NOMO-1 treated with DMSO at 0.1 percent for 48 hours (cell line): Measurements from ENCODE around the gene HYOU1.
A peak's percentile ranks its signal among the peaks of the same experiment; 100 is the strongest.
"Not testable (repeated sequence)": the region's sequence is repeated elsewhere in the genome, so short reads cannot be mapped to it uniquely, and the experiment has no call there.

ENCODE experiments used
- DNase-seq: peaks from one replicate; lab custom pipeline; 2025; ENCODE audit not compliant: unreplicated experiment; lab: John Stamatoyannopoulos, UW

Gene HYOU1

DNA sequence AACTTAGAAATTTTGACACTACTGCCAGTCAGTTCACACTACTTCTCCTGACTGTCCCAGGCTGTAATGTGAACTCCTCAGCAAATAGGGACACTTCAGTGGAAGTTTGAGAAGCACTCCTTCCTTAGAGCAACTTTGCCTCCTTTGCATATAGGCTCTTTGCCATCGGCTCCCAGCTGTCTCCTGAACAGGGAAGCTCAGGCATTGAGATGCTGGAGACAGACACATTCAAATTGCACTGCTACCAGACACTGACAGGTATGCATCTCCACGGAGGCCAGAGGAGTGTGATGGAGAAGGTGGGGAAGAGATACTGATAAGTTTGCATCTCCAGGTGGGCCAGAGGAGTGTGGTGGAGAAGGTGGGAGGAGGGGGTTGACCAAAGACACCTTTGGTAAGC lies 37.0 kb downstream of the HYOU1 start:
- no peak for DNase-seq

DNA sequence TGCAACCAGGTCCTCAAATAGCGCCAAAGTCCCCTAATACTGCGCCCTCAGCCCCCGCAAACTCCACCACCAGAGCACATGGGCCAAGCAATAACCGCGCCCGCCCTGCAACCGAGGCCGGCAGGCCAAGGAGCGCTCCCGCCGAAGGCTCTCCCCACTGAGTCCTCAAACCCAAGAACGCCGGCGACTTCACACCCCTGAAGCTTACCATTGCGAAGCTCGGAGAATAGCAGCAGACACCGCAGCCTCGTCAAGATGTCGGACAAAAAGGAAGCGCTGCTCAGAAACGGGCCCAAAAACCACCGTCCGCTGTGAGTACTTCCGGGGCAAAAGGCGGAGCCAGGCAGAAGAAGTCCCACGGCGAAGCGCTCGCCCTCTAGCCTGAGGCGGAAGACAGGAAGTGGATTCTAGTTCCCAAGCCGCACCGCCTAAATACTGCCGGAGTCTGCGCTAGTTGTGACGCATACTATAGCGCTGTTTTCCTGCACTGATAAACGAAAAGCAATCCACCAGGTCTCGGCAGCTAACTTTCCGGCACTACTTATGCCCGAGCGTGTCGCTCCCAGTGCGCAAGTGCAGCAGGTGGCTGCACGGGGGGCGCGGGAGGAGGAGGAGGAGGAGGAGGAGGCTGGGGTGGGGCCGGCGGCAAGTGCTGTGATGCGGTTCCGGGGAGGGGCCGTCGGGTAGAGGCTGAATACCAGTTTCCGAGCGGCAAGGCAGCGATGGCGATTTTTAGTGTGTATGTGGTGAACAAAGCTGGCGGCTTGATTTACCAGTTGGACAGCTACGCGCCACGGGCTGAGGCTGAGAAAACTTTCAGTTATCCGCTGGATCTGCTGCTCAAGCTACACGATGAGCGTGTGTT lies 38.7 kb downstream of the HYOU1 start, which contains the start of the genes RPS25 and TRAPPC4:
TSS of gene RPS25 (minus strand) at position 270 of the 865 bp plus-strand sequence. CDS start at position 211, 59 bp downstream.
TSS of gene TRAPPC4 (plus strand) at position 693 of the 865 bp plus-strand sequence. CDS start at position 723, 30 bp downstream.
- DNase-seq: peak; percentile 98

DNA sequence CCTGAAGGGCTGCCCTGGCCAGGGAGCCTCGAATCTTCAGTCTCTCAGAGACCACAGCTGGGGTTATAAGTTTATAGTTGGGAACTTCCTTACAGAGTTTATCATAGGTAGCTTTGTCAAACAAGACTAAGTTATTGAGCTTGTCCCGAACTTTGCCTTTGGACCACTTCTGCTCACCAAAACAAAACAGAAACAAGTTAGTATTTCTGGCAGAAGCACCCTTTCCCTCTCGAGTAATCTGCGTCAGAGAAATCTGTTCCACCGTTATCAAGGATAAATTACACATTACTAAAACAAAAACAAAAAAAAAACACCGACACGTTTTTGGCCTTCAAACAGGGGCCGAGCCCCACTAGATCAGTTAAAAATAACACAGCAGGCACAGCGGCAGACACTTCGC lies 39.6 kb downstream of the HYOU1 start:
- DNase-seq: not testable (repeated sequence)

DNA sequence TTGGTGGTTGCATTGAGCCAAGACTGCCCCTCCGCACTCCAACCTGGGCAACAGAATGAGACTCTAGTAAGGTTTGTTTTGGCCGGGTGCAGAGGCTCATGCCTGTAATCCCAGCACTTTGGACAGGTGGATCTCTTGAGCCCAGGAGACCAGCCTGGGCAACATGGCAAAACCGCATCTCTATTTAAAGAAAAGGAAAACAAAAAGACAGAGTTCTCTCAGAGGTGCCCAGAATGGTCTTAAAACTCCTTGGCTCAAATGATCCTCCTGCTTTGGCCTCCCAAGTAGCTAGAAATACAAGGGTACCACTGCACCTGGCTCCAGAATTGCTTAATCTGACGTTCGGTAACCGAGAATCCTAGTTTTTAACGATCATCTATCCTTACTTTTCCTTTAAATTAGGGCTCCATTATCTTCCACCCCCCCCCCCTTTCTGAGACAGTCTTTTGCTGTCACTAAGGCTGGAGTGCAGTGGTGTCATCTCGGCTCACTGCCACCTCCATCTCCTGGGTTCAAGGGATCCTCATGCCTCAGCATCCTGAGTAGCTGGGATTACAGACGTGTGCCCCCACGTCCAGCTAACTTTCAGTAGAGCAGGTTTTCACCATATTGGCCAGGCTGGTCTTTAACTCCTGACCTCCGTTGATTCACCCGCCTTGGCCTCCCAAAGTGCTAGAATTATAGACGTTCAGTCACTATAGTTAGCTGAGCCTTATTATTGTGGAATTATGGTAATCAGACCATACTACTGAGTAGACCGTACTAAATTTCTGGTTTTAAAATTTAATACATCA lies 40.6 kb downstream of the HYOU1 start:
- no peak for DNase-seq

DNA sequence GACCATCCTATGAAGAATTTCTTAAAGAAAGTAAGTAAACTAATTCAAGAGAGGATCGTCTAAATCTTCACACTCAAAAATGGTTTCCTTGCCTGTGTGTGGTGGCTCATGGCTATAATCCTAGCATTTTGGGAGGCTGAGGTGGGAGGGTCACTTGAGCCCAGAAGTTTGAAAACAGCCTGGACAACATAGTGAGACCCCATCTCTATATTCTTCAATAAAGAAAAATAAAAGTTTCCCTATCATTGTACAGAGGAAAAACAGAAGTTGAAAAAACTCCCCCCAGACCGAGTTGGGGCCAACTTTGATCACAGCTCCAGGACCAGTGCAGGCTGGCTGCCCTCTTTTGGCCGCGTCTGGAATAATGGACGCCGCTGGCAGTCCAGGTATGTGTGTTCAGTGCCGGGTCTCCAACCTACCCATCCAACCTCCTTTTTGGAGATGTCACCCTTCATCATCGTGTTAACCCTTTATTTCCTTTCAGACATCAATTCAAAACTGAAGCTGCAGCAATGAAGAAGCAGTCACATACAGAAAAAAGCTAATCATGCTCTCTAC lies 41.9 kb downstream of the HYOU1 start:
- no peak for DNase-seq

DNA sequence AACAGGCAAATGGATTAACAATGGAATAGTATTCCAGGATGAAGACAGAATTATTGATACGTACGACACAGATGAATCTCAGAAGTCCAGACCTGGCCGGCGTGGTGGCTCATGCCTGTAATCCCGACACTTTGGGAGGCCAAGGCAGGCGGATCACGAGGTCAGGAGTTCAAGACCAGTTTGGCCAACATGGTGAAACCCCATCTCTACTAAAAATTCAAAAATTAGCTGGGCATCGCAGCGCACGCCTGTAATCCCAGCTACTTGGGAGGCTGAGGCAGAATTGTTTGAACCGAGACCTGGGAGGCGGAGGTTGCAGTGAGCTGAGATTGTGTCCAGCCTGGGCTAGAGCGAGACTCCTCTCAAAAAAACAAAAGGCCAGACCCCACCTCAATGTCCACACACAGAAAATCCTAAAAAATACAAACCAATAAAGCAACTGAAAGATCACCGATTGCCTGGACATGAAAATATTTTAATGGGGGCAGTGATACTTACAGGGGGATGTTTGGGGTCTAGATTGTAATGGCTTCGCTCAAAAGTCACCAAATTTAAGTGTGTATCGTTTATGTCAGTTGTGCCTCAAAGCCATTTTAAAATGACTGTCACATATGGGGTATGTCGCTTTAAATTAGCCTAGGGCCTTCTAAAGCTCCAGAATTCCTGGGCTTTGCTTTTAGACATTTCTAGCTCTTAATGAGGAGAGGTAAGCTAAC lies 42.6 kb downstream of the HYOU1 start:
- DNase-seq: no peak

DNA sequence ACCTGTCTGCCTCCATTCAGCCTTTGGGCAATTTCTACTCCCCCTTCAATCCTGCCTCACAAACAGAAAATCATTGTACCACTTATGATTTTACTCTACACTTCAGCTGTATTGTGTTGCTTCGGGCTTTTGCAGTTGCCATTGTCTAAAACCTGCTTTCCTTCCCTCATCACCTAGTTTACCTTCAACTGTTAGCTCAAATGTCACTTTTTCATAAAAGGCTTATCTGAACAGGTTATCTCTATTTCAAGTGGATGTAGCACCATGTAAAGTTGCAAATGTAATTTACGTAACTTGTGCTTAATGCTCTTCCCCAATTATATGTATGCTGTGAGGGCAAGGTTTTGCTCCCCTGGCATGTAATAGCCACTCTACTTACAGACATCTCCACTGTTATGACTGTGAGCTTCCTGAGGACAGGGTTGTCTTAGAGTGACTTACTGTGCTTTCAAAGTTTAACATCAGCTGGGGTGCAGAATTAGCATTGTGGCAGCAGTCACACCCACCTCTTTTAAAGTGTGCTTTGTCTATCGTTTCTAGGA lies 44.3 kb downstream of the HYOU1 start:
- DNase-seq: no peak

DNA sequence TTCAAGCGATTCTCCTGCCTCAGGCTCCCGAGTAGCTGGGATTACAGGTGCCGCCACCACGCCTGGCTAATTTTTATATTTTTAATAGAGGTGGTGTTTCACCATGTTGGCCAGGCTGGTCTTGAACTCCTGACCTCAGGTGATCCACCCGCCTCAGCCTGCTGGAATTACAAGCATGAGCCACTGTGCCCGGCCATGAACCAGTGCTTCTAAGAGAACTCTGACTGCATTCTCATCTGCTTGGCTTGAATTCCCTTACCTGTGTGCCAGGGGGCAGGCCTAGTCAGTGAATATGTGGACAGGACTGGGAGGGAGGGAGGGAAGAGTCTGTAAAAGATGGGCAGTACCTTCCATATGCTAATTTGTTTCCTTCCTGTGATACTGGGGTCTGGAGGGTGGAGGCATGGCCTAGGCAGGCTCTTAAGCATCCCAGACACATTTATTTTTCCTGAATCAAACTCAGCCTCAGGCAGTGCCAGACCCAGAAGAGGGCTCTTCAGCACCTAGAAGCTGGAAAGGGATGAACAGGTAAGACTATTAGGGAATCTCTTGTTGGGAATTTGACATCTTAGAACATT lies 45.4 kb downstream of the HYOU1 start:
- DNase-seq: no peak

DNA sequence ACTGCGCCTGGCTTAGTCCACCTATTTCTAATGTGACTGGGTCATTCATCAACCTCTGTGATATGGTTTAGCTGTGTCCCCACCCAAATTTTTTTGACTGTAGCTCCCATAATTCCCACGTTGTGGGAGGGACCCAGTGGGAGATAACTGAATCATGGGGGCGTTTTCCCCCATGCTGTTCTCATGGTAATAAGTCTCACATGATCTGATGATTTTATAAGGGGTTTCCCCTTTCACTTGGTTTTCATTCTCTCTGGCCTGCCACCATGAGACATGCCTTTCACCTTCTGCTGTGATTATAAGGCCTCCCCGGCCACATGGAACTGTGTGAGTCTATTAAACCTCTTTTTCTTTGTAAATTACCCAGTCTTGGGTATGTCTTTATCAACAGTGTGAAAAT lies 50.3 kb downstream of the HYOU1 start:
- no peak for DNase-seq

DNA sequence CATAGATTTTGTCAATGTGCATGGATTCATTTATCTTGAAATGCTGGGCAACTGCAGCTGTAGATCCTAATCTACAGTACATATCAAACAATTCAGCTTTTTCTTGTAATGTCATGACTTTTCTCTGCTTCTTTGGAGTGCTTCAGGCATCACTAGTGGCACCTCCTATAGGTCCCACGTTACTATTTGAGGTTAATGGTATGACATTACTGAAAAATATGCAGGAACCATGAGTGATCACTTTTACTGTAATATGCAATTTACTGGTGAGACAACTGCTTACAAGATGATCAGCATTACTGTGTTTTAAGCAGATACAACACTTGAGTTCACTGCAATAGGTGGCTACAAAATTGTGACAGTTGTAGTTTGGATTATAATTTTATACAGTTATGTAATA lies 56.1 kb downstream of the HYOU1 start:
- DNase-seq: no peak

DNA sequence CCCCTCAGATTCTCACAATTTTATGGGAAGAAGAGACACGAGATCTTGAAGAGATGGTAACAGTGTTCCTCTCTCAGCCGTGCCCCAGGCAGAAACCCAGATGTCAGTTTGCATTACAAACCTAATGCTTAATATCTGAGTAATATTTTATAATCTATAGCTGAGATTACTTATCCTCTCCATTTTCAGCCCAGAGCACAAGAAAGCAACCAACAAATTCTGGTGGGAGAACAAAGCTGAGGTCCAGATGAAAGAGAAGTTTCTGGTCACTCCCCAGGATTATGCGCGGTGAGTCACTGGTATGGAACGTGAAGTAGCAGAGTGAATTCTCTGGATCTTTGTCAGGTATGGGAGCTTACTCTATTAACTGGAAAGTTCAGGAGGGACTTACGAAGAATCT lies 58.2 kb downstream of the HYOU1 start:
- DNase-seq: no peak

DNA sequence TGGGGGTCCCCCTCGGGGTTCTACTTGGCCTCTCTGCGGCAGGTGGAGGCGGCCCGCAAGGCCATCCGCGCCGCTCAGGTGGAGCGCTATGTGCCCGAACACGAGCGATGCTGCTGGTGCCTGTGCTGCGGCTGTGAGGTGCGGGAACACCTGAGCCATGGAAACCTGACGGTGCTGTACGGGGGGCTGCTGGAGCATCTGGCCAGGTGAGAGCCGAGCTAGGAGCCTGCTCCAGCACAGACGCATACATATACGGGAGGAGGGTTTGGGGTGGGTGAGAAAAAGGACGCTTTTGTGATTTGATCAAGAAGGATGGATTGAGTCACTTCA lies 58.7 kb downstream of the HYOU1 start:
- DNase-seq: no peak

DNA sequence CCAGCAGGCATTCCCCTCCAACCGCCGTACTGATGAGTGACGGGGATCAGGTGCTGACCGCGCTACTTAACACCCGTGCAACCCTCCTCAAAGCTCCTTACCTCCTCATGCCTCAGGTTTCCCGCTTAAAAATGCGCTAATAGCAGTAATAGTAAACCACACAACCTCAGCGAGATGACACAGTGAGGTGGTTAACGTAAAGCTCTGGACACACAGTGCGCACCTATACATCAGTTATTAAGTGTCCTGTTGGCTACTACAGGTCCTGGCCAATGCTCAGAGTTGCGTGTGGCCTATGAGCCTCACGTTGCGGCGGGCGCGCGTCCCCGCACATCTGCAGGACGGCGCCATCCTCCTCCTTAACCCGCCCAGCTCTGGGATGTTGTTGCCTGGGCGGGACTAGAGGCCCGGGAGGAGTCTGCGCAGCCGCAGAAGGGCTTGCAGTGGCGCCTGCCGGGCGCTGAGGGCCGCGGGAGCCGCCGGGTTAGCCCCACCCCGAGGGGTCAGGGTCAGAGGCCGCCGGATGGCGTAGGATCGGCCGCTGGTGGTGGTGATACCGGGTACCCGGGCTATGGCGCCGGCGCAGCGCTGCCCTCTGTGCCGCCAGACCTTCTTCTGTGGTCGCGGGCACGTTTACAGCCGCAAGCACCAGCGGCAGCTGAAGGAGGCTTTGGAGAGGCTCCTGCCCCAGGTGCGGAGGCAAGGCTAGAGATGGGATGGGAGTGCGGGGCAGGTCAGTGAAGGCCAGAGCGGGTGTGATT lies 59.2 kb downstream of the HYOU1 start, which contains the start of gene CENATAC:
TSS of gene CENATAC (plus strand) at position 512 of the 761 bp plus-strand sequence. CDS start at position 572, 60 bp downstream.
- DNase-seq: peak; percentile 94

DNA sequence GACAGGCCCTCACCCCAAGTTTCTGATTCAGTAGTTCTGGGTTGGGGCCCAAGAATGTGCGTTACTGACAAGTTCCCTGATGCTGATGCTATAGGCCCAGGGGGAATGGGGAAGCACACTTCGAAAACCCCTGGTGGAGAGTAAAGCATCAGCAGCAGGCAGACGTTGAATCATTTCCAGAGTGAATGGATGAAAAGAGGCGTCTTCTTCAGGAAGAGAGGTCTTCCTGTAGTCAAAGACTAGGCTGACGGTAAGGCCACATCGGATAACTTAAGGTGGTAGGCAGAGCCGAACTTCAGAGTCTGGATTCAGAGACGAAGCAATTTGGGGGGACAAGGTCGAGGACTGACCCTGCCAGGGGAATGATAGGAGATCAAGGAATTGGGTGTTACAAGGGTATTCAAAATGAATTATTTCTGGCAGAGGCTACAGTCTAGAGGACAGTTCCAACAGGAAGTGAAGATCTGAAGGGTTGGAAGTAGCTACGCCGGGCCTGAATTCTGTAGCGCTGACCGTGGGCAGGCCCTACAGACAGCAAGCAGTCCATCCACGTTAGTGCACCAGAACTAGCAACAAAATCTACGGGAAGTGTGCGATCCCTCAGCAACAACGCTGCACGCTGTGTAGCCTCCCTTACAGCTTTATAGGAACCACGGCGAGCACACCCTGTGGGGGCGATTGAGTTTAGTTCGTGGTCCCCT lies 59.9 kb downstream of the HYOU1 start:
- peak; percentile 60 for DNase-seq
